PC-9 (cell line): ENCODE data around the gene IQGAP1.

Experiments used
- EZH2 ChIP-seq: fragments of 200-600 bp; sonication (generic); IDR thresholded peaks from 2 replicates; pipeline ENCODE4 v1.8.0; 2017; ENCODE audit warnings: antibody characterized with exemption, low read depth
- TF ChIP-seq, protein P1 (sequence below): fragments of 200-600 bp; sonication (generic); conservative IDR thresholded peaks from 2 replicates; pipeline ENCODE4 v1.6.1; 2017; ENCODE audit warnings: mixed run types, antibody characterized with exemption, mild to moderate bottlenecking, moderate library complexity

DNA sequence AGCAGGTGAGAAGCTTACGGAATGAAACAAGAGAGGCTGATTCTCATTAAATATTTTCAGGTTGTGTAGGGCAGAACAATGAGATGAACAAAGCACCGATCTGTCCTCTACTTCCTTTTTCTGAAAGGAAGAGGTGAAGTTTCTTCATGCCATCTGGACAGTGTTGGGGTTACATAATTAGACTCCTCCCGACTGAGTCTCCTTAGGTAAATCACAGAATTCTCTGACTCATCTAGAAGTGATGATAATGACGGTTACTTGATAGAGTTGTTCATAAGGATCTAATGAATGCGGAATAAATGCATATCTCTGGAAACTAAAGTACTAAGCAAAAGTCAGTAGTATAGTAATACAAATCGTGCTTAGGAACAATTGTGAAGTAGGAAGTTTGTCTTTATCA is 162.9 kb downstream of the IQGAP1 start:
- TF ChIP-seq, protein P1, sequence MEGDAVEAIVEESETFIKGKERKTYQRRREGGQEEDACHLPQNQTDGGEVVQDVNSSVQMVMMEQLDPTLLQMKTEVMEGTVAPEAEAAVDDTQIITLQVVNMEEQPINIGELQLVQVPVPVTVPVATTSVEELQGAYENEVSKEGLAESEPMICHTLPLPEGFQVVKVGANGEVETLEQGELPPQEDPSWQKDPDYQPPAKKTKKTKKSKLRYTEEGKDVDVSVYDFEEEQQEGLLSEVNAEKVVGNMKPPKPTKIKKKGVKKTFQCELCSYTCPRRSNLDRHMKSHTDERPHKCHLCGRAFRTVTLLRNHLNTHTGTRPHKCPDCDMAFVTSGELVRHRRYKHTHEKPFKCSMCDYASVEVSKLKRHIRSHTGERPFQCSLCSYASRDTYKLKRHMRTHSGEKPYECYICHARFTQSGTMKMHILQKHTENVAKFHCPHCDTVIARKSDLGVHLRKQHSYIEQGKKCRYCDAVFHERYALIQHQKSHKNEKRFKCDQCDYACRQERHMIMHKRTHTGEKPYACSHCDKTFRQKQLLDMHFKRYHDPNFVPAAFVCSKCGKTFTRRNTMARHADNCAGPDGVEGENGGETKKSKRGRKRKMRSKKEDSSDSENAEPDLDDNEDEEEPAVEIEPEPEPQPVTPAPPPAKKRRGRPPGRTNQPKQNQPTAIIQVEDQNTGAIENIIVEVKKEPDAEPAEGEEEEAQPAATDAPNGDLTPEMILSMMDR, result no peak
- no peak for TF ChIP-seq EZH2
